Colonic mucosa (tissue), 4 donors: ENCODE data around the gene CAVIN3. TPM values are rescaled to one million over a fixed set of nuclear protein-coding genes. Genes with fewer than 3 reads are reported as not detected.

ENCODE experiments used
- DNase-seq: peaks from one replicate; pipeline ENCODE4 v3.0.0-alpha.2; 2020
- H3K27ac ChIP-seq: fragments of 200-600 bp; one replicate; pipeline ENCODE4 v1.8.0; 2021
- H3K27me3 ChIP-seq: fragments of 200-600 bp; one replicate; pipeline ENCODE4 v1.8.0; 2021
- H3K36me3 ChIP-seq: fragments of 200-600 bp; one replicate; pipeline ENCODE4 v1.8.0; 2021
- H3K4me1 ChIP-seq: fragments of 200-600 bp; one replicate; pipeline ENCODE4 v1.8.0; 2021; ENCODE audit warnings: mild to moderate bottlenecking
- H3K4me3 ChIP-seq: fragments of 200-600 bp; one replicate; pipeline ENCODE4 v1.8.0; 2021
- H3K9ac ChIP-seq, 2 donors: one replicate each; pipeline ENCODE4 v1.7.0; 2013; ENCODE audit warnings: control low read depth in 2 of 2, low read depth in 2 of 2, low read length in 2 of 2
- H3K9me3 ChIP-seq: fragments of 200-600 bp; one replicate; pipeline ENCODE4 v1.8.0; 2021
- CTCF ChIP-seq: fragments of 200-600 bp; IDR thresholded peaks from one replicate; pipeline ENCODE4 v1.8.0; 2022; ENCODE audit warnings: antibody characterized with exemption, mild to moderate bottlenecking
- intact Hi-C: fragments of 100-400 bp; cut with DNase I; formaldehyde crosslinking; loops from one replicate; pipeline ENCODE4 v1.14.1; 2022
- total RNA-seq, 2 donors: library from RNA; stranded (reverse); fragmentation: NEBNext Ultra II Directional in 1 of 2; extraction: Animal tissue kit (Norgen Biotek cat#: 25700) in 1 of 2; gene quantifications; one replicate each; pipeline ENCODE4 v1.2.1, GENCODE V29; 2021
- donor health status: healthy.
- donor health status: DM: no; HTN: no; CAD: no.
- donor health status: DM: no; HTN: no; CAD: no.

CAVIN3 gene
- total RNA-seq, 2 donors from 2014 or later: 6.5 to 15.4 TPM

GRCh38 chr11:6332066-6332465 is 11.8 kb upstream of the CAVIN3 start:
- Histone ChIP-seq H3K27me3 (no peaks in the 10 kb centered on the region), H3K27ac (no peak overlapping the region), H3K36me3 (no peaks in the 10 kb centered on the region), H3K9me3 (no peaks in the 10 kb centered on the region), H3K9ac (no peak overlapping the region), H3K4me3 (no peak overlapping the region), H3K4me1 (no peaks in the 10 kb centered on the region)
- intact Hi-C loops: no loop called here
- no peak for TF ChIP-seq CTCF
- no peak for DNase-seq

GRCh38 chr11:6328321-6328720 is 8.0 kb upstream of the CAVIN3 start:
- intact Hi-C loops: no loop called here
- H3K27me3 ChIP-seq: no peaks in the 10 kb centered on the region

GRCh38 chr11:6327806-6328205 is 7.5 kb upstream of the CAVIN3 start:
- Histone ChIP-seq H3K27ac (no peak overlapping the region), H3K4me3 (no peak overlapping the region), H3K9me3 (no peaks in the 10 kb centered on the region), H3K9ac (no peak overlapping the region), H3K27me3 (no peaks in the 10 kb centered on the region), H3K4me1 (no peaks in the 10 kb centered on the region), H3K36me3 (no peaks in the 10 kb centered on the region)
- no peak for DNase-seq
- intact Hi-C loops: no loop called here
- TF ChIP-seq CTCF: no peak

More at GRCh38 chr11:6328321-6328720, 8.0 kb upstream of the CAVIN3 start:
- Histone ChIP-seq H3K9me3 (no peaks in the 10 kb centered on the region), H3K4me3 (no peak overlapping the region), H3K27ac (no peak overlapping the region), H3K9ac (no peak overlapping the region), H3K4me1 (no peaks in the 10 kb centered on the region), H3K36me3 (no peaks in the 10 kb centered on the region)
- DNase-seq: no peak
- no peak for TF ChIP-seq CTCF

GRCh38 chr11:6326985-6327384 is 6.7 kb upstream of the CAVIN3 start:
- H3K4me3 ChIP-seq: no peak overlapping the region
- no peaks in the 10 kb centered on the region for H3K36me3 ChIP-seq
- no peak overlapping the region for H3K9ac ChIP-seq
- H3K27me3 ChIP-seq: no peaks in the 10 kb centered on the region
- H3K4me1 ChIP-seq: no peaks in the 10 kb centered on the region
- TF ChIP-seq CTCF: no peak
- DNase-seq: no peak
- H3K9me3 ChIP-seq: no peaks in the 10 kb centered on the region
- H3K27ac ChIP-seq: no peak overlapping the region
- intact Hi-C loops: no loop called here

GRCh38 chr11:6326303-6326702 is 6.0 kb upstream of the CAVIN3 start:
- intact Hi-C loops: no loop called here
- no peaks in the 10 kb centered on the region for H3K36me3 ChIP-seq

More at GRCh38 chr11:6326303-6326702, 6.0 kb upstream of the CAVIN3 start:
- Histone ChIP-seq H3K27ac (no peak overlapping the region), H3K9me3 (no peaks in the 10 kb centered on the region), H3K9ac (no peak overlapping the region), H3K27me3 (no peaks in the 10 kb centered on the region), H3K4me1 (no peaks in the 10 kb centered on the region), H3K4me3 (no peak overlapping the region)
- no peak for TF ChIP-seq CTCF
- no peak for DNase-seq
